HEK293 (cell line): ENCODE results near the gene TCF7L2.

Experiments used
- CTCF ChIA-PET: fragments of 350-600 bp; formaldehyde crosslinking; extraction: SDS; loops from one replicate; lab custom pipeline; 2021; ENCODE audit warnings: antibody characterized with exemption; lab: Yijun Ruan, JAX
- POLR2A ChIA-PET: fragments of 300-600 bp; formaldehyde crosslinking; extraction: SDS; loops from one replicate; lab custom pipeline; 2020; ENCODE audit warnings: antibody characterized with exemption, inconsistent platforms; lab: Yijun Ruan, JAX
- H3K27ac ChIP-seq: fragments of 200-500 bp; sonication (Bioruptor generic); 2 replicates; pipeline ENCODE4 v1.5.1; 2014; ENCODE audit warnings: low read depth, low read length, control low read depth, inconsistent platforms; ENCODE audit errors: extremely low read depth
- H3K36me3 ChIP-seq, 2 experiments: fragments of 200-500 bp in 1 of 2; sonication (Bioruptor generic) in 1 of 2; 1 replicate in 1 of 2; 2 replicates in 1 of 2; pipeline ENCODE4 v1.5.1; 2014 to 2017; ENCODE audit warnings: inconsistent platforms in 2 of 2, low read length in 2 of 2; ENCODE audit not compliant: control insufficient read depth in 2 of 2, insufficient read depth in 1 of 2
- H3K4me1 ChIP-seq: fragments of 200-500 bp; sonication (Bioruptor generic); 2 replicates; pipeline ENCODE4 v1.5.1; 2014; ENCODE audit warnings: mild to moderate bottlenecking, low read length, inconsistent platforms; ENCODE audit not compliant: control insufficient read depth, insufficient read depth
- H3K4me3 ChIP-seq: 2 replicates; pipeline ENCODE4 v1.5.1; 2011; ENCODE audit warnings: low read depth, mild to moderate bottlenecking, control low read depth, low read length, moderate library complexity
- H3K9me3 ChIP-seq: fragments of 200-500 bp; sonication (Bioruptor generic); 2 replicates; pipeline ENCODE4 v1.5.1; 2014; ENCODE audit warnings: low read depth, low read length, inconsistent platforms; ENCODE audit not compliant: control insufficient read depth, insufficient read depth
- GLIS1 ChIP-seq: fragments of 450-650 bp; formaldehyde crosslinking; IDR thresholded peaks from 2 replicates; pipeline ENCODE4 v1.5.1; 2016; ENCODE audit warnings: missing biosample characterization, missing genetic modification characterization
- GLIS2 ChIP-seq: fragments of 450-650 bp; formaldehyde crosslinking; IDR thresholded peaks from 2 replicates; pipeline ENCODE4 v1.5.1; 2016; ENCODE audit warnings: missing biosample characterization, missing genetic modification characterization
- KLF10 ChIP-seq: fragments of 450-650 bp; IDR thresholded peaks from 2 replicates; pipeline ENCODE4 v1.5.1; 2018; ENCODE audit warnings: missing biosample characterization, mild to moderate bottlenecking, missing genetic modification characterization
- SP2 ChIP-seq: fragments of 450-650 bp; formaldehyde crosslinking; IDR thresholded peaks from 2 replicates; pipeline ENCODE4 v1.5.1; 2016; ENCODE audit warnings: missing biosample characterization, missing genetic modification characterization
- YY2 ChIP-seq: fragments of 450-650 bp; formaldehyde crosslinking; IDR thresholded peaks from 2 replicates; pipeline ENCODE4 v1.5.1; 2016; ENCODE audit warnings: missing biosample characterization, missing genetic modification characterization
- ZBTB48 ChIP-seq: fragments of 450-650 bp; formaldehyde crosslinking; IDR thresholded peaks from 2 replicates; pipeline ENCODE4 v1.5.1; 2016; ENCODE audit warnings: missing biosample characterization, missing genetic modification characterization
- ZFP41 ChIP-seq: fragments of 450-650 bp; formaldehyde crosslinking; IDR thresholded peaks from 2 replicates; pipeline ENCODE4 v1.5.1; 2016; ENCODE audit warnings: missing biosample characterization, missing genetic modification characterization, borderline replicate concordance
- ZIC2 ChIP-seq: fragments of 450-650 bp; formaldehyde crosslinking; IDR thresholded peaks from 2 replicates; pipeline ENCODE4 v1.5.1; 2016; ENCODE audit warnings: missing biosample characterization, missing genetic modification characterization
- ZNF157 ChIP-seq: fragments of 450-650 bp; formaldehyde crosslinking; IDR thresholded peaks from 2 replicates; pipeline ENCODE4 v1.5.1; 2016; ENCODE audit warnings: missing biosample characterization, missing genetic modification characterization
- ZNF16 ChIP-seq: fragments of 450-650 bp; formaldehyde crosslinking; IDR thresholded peaks from 2 replicates; pipeline ENCODE4 v1.5.1; 2016; ENCODE audit warnings: low read depth, missing biosample characterization, missing genetic modification characterization
- ZNF214 ChIP-seq: fragments of 450-650 bp; formaldehyde crosslinking; IDR thresholded peaks from 2 replicates; pipeline ENCODE4 v1.5.1; 2017; ENCODE audit warnings: missing biosample characterization, mild to moderate bottlenecking, missing genetic modification characterization, borderline replicate concordance
- ZNF341 ChIP-seq: fragments of 450-650 bp; formaldehyde crosslinking; IDR thresholded peaks from 2 replicates; pipeline ENCODE4; 2016; ENCODE audit warnings: low read depth, missing biosample characterization, missing genetic modification characterization
- ZNF510 ChIP-seq: fragments of 450-650 bp; formaldehyde crosslinking; IDR thresholded peaks from 2 replicates; pipeline ENCODE4 v1.5.1; 2018; ENCODE audit warnings: mild to moderate bottlenecking, missing genetic modification characterization, missing biosample characterization; ENCODE audit not compliant: insufficient replicate concordance
- ZNF677 ChIP-seq: fragments of 450-650 bp; IDR thresholded peaks from 2 replicates; pipeline ENCODE4 v1.5.0; 2018; ENCODE audit warnings: missing biosample characterization, mild to moderate bottlenecking, missing genetic modification characterization, moderate library complexity
- TF ChIP-seq, protein P1 (sequence below): fragments of 450-650 bp; formaldehyde crosslinking; IDR thresholded peaks from 2 replicates; pipeline ENCODE4 v1.5.1; 2016; ENCODE audit warnings: missing biosample characterization, missing genetic modification characterization, borderline replicate concordance
- TF ChIP-seq, protein P2 (sequence below): fragments of 450-650 bp; formaldehyde crosslinking; IDR thresholded peaks from 2 replicates; pipeline ENCODE4 v1.5.1; 2016; ENCODE audit warnings: missing biosample characterization, missing genetic modification characterization
- TF ChIP-seq, protein P3 (sequence below): fragments of 450-650 bp; formaldehyde crosslinking; IDR thresholded peaks from 2 replicates; pipeline ENCODE4 v1.5.1; 2017; ENCODE audit warnings: missing biosample characterization, missing genetic modification characterization
- TF ChIP-seq, protein P4 (sequence below): fragments of 450-650 bp; formaldehyde crosslinking; IDR thresholded peaks from 2 replicates; pipeline ENCODE4 v1.5.1; 2017; ENCODE audit warnings: missing biosample characterization, missing genetic modification characterization

TCF7L2 gene

DNA sequence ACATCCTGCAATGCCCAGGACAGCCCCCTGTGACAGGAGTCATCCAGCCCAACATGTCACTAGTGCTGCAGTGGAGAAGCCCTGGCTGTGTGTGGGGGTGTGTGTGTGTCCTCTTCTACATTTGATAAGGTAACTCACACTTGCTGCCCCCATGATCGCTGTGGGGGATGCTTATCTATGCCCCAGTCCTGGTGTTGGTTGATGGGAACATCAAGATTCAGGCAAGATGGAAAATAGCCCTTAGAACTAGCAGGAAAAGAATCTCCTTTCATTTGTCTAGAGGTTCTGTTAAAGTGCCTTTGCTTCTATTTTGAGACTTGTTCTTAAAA lies 52.4 kb downstream of the TCF7L2 start (continued):
- TF ChIP-seq, protein P1, sequence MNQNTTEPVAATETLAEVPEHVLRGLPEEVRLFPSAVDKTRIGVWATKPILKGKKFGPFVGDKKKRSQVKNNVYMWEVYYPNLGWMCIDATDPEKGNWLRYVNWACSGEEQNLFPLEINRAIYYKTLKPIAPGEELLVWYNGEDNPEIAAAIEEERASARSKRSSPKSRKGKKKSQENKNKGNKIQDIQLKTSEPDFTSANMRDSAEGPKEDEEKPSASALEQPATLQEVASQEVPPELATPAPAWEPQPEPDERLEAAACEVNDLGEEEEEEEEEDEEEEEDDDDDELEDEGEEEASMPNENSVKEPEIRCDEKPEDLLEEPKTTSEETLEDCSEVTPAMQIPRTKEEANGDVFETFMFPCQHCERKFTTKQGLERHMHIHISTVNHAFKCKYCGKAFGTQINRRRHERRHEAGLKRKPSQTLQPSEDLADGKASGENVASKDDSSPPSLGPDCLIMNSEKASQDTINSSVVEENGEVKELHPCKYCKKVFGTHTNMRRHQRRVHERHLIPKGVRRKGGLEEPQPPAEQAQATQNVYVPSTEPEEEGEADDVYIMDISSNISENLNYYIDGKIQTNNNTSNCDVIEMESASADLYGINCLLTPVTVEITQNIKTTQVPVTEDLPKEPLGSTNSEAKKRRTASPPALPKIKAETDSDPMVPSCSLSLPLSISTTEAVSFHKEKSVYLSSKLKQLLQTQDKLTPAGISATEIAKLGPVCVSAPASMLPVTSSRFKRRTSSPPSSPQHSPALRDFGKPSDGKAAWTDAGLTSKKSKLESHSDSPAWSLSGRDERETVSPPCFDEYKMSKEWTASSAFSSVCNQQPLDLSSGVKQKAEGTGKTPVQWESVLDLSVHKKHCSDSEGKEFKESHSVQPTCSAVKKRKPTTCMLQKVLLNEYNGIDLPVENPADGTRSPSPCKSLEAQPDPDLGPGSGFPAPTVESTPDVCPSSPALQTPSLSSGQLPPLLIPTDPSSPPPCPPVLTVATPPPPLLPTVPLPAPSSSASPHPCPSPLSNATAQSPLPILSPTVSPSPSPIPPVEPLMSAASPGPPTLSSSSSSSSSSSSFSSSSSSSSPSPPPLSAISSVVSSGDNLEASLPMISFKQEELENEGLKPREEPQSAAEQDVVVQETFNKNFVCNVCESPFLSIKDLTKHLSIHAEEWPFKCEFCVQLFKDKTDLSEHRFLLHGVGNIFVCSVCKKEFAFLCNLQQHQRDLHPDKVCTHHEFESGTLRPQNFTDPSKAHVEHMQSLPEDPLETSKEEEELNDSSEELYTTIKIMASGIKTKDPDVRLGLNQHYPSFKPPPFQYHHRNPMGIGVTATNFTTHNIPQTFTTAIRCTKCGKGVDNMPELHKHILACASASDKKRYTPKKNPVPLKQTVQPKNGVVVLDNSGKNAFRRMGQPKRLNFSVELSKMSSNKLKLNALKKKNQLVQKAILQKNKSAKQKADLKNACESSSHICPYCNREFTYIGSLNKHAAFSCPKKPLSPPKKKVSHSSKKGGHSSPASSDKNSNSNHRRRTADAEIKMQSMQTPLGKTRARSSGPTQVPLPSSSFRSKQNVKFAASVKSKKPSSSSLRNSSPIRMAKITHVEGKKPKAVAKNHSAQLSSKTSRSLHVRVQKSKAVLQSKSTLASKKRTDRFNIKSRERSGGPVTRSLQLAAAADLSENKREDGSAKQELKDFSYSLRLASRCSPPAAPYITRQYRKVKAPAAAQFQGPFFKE (tag by site-specific recombination), result no peak
- TF ChIP-seq, protein P2, sequence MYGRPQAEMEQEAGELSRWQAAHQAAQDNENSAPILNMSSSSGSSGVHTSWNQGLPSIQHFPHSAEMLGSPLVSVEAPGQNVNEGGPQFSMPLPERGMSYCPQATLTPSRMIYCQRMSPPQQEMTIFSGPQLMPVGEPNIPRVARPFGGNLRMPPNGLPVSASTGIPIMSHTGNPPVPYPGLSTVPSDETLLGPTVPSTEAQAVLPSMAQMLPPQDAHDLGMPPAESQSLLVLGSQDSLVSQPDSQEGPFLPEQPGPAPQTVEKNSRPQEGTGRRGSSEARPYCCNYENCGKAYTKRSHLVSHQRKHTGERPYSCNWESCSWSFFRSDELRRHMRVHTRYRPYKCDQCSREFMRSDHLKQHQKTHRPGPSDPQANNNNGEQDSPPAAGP, result no peak
- TF ChIP-seq ZFP41, result no peak
- TF ChIP-seq GLIS1 (tag by site-specific recombination), result no peak

DNA sequence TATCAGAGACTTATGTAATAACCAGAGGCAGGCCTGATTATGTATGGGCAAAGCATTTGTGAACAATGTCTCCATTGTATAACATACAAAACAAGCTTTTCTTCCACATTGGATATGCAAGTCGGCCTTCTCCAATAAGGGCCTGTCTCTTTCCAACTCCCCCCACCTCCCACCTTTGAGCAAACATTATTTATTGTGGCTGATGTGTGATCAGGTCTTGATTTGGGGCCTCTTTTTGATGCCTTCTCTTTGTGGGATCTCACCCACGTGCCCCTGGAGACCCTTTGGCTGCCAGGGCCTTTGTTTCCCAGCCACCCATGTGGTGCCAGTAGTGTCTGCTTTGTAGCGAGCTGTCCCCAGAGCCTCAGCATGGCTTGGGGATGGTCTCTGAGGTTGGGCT lies 53.0 kb downstream of the TCF7L2 start:
- CTCF ChIA-PET, result no interaction called here
- no peak overlapping the region for H3K4me3 ChIP-seq
- POLR2A ChIA-PET, result no interaction called here
- H3K4me1 ChIP-seq, result peaks cover 9% of the 10 kb centered on the region
- no peaks in the 10 kb centered on the region; a peak in 1 of 3 replicates for H3K36me3 ChIP-seq
- no peaks in the 10 kb centered on the region for H3K9me3 ChIP-seq
- H3K27ac ChIP-seq, result no peak overlapping the region
- no peak for TF ChIP-seq ZNF16 (tag by site-specific recombination)
- TF ChIP-seq, protein P1 (tag by site-specific recombination), result no peak
- no peak for TF ChIP-seq KLF10 (tag by site-specific recombination)
- TF ChIP-seq, protein P3, sequence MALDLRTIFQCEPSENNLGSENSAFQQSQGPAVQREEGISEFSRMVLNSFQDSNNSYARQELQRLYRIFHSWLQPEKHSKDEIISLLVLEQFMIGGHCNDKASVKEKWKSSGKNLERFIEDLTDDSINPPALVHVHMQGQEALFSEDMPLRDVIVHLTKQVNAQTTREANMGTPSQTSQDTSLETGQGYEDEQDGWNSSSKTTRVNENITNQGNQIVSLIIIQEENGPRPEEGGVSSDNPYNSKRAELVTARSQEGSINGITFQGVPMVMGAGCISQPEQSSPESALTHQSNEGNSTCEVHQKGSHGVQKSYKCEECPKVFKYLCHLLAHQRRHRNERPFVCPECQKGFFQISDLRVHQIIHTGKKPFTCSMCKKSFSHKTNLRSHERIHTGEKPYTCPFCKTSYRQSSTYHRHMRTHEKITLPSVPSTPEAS, result no peak
- TF ChIP-seq ZNF214, result no peak
- TF ChIP-seq, protein P4, sequence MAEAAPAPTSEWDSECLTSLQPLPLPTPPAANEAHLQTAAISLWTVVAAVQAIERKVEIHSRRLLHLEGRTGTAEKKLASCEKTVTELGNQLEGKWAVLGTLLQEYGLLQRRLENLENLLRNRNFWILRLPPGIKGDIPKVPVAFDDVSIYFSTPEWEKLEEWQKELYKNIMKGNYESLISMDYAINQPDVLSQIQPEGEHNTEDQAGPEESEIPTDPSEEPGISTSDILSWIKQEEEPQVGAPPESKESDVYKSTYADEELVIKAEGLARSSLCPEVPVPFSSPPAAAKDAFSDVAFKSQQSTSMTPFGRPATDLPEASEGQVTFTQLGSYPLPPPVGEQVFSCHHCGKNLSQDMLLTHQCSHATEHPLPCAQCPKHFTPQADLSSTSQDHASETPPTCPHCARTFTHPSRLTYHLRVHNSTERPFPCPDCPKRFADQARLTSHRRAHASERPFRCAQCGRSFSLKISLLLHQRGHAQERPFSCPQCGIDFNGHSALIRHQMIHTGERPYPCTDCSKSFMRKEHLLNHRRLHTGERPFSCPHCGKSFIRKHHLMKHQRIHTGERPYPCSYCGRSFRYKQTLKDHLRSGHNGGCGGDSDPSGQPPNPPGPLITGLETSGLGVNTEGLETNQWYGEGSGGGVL (tag by site-specific recombination), result no peak
- TF ChIP-seq, protein P2, result no peak
- TF ChIP-seq YY2 (tag by site-specific recombination), result no peak
- no peak for TF ChIP-seq GLIS2 (tag by site-specific recombination)
- no peak for TF ChIP-seq SP2 (tag by site-specific recombination)
- no peak for TF ChIP-seq ZNF157 (tag by site-specific recombination)
- TF ChIP-seq ZNF677 (tag by site-specific recombination), result no peak
- no peak for TF ChIP-seq ZNF510
- TF ChIP-seq ZNF341, result no peak
- no peak for TF ChIP-seq ZIC2 (tag by site-specific recombination)
- no peak for TF ChIP-seq ZBTB48 (tag by site-specific recombination)
